GM21367 (cell line): ENCODE data around the gene FAM3A.
"Not testable (repeated sequence)": the region's sequence is repeated elsewhere in the genome, so short reads cannot be mapped to it uniquely, and the experiment has no call there.

Source experiments
- ATAC-seq: cut with Tn5 transposase; IDR thresholded peaks from one replicate; pipeline ENCODE4 v1.9.1; 2021; ENCODE audit not compliant: unreplicated experiment

Gene FAM3A

DNA sequence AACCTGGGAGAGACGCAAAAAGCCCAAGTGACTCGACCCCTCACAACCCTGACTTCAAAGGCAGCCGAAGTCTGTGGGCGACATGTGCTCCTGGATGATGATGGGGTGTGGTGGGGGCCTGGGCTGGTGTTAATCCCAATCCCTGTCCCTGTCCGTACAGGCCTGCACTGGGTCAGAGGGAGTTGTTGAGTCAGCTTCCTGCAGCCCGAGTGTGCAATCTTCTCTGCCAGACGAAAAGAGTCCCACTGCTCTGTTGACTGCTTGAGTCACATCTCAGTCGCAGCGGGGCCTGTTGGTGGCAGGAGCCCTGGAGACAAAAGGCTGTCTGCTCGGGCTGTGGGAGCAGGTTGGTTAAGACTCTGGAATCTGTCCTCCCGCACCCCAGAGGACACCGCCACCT, 10.3 kb downstream of the FAM3A start:
- no peak for ATAC-seq

- ATAC-seq, result no peak
Observed at GRCh38 chrX:154502989-154503388, 13.0 kb downstream of the FAM3A start.

- no peak for ATAC-seq
Observed at GRCh38 chrX:154502098-154502497, 13.9 kb downstream of the FAM3A start.

DNA sequence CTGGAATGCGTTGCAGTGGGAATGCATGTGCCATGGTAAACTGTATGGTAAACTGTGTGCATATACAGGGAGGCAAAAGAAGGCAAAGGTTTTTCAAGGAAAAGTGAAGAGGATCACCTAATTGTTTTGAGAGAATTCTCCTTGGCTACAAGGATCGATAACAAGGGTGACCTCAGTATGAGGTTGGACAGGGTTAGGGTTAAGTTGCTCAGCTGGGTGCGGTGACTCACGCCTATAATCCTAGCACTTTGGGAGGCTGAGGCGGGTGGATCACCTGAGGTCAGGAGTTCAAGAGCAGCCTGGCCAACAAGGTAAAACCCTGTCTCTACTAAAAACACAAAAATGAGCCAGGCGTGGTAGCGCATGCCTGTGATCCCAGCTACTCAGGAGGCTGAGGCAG, 14.6 kb downstream of the FAM3A start:
- not testable (repeated sequence) for ATAC-seq

DNA sequence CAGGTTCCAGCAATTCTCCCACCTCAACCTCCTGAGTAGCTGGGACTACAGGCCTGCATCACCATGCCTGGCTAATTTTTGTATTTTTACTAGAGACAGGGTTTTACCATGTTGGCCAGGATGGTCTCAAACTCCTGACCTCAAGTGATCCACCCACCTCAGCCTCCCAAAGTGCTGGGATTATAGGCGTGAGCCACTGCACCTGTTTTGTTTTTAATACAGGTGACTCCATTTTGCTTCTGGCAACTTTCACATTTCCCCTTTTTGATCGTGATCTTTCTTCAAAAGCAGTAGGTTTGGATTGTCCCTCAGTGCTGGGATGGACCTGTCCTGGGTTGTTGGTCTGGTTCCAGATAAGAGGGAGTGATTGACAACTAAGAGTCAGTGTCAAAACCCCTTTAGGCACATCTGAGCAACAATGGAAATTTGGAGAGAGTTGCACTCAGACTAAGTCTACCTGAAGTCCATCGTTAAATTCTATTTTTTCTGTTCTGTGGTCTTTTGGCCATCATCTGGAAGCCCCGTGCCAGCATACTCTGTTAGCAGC, 19.4 kb downstream of the FAM3A start:
- not testable (repeated sequence) for ATAC-seq

- ATAC-seq, result no peak
Observed at GRCh38 chrX:154495472-154495922, 20.5 kb downstream of the FAM3A start.

DNA sequence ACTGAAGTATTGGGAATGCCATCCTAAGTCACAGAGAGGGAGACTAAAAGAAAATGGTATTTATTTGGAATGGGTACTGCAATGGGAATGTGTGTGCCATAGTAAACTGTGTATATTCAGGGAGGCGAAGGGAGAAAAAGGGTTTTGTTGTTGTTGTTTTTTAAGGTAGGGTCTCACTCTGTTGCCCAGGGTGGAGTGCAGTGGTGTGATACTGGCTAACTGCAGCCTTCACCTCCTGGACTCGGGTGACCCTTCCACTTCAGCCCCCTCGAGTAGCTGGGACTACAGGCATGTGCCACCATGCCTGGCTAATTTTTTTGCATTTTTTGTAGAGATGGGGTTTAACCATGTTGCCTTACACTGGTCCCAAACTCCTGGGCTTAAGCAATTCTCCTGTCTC, 21.3 kb downstream of the FAM3A start:
- ATAC-seq, result no peak

DNA sequence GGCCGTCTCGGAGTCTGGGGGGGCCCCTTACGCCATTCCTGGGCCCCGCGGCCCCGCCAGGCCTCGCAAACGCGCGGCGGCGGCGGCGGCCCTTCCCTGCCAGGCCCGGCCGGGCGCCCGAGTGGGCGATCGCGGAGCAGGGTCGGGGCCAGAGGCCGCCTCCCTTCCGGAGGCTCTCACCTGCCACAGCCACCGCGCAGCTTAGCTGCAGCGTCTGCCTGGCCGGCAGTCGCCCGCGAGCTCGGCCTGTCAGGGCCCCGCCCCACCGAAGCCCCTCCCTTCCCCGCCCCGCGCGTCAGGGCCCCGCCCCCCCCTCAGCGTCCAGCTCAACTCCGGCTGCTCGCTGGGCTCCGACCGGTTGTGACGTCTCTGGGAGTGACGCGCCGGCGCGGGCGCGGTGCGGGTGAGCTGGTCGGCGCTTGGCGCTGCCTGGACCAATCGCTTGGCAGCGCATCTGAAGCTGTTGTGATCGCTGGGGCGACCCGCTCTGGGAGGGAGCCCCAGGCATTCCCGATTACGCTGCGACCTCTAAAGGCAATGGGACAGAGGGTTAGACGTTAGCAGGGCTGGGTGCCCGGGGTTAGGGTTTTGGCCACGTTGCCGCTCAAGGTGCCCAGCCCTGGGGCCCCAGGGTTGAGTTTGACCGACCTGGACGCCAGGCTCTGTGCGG, 25.5 kb downstream of the FAM3A start, which contains the start of gene SLC10A3:
SLC10A3 (minus strand) TSS at position 216 of the 670 bp plus-strand sequence. CDS start 1,689 bp downstream, outside the sequence.
- peak; percentile 69 for ATAC-seq

GRCh38 chrX:154490021-154490413, 26.0 kb downstream of the FAM3A start:
- ATAC-seq, result peak; percentile 21

DNA sequence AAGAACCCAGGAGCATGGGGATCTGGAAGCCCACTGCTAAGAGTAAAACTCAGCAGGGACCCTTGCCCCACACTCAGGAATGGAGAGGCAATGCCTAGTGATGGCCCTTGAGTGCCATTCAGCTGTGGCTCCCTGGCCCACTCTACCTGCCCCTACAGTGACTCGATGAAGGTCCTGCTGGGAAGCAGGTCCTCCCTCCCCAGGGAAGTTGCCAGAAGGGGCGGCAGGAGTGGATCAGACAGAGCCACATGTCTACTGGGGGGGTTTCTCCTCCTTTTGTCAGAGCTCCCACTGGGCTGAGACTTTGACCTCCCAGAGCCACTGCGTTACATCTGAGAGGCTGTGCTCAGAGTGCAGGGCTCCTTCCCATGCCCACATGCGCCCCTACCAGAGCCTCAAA, 26.9 kb downstream of the FAM3A start:
- no peak for ATAC-seq

DNA sequence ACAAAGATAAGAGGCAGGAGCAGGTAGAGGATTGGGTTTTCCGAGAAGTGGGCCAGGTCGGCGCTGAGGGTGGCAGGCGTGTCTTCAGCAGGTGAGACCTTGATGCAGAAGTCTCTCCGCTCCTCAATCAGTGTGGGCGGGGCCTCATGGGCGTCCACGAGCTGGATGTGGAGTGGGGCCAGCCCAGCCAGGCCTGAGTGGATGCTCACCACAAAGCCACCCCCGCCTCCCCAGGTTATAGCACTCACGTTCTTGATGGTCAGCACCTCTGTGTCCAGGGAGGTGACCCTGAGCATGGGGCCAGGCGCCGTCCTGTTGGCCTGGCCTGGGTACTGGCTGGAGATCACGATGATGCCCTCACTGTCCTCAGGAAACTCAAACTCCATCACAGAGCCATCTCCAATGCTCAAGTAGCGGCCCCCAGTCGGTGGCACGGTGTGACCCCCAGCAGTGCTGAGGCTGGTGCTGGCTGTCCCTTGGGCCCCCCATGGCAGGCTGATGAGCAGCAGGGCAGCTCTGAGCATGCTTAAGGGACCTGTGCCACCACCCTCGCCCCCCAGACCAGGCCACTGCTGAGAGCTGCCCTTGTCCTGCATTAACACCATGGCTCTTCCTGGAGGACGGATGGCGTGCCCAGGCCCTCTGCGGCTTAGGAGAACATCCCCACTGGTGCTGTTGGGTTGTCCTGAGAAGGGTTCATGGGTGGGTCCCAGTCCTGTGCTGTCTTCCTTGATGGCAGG, 27.5 kb downstream of the FAM3A start:
- ATAC-seq, result no peak

- ATAC-seq, result no peak
Observed at GRCh38 chrX:154487518-154488290, 28.3 kb downstream of the FAM3A start.

- no peak for ATAC-seq
Observed at GRCh38 chrX:154486396-154487207, 29.4 kb downstream of the FAM3A start, which contains the start of gene UBL4A. TSS of gene UBL4A (minus strand) at chrX:154486615. CDS start at chrX:154486584, 31 bp downstream.

DNA sequence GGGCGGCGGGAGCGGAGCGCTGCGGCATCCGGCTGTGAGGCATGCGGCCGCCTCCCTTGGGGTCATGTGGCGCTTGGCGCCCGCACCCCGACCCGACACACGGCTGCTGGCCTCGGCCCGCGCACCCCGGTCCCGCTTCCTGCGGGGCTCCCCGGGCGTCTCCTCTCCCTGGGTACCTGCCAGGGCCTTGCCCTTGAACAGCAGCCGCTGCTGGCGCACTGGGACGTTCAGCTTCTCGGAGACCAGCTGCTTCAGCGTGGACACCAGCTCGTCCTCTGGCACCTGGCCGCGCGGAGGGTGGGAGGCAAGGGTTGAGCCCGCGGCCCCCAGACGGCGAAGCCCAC, 30.0 kb downstream of the FAM3A start:
- no peak for ATAC-seq

GRCh38 chrX:154485150-154486051, 30.6 kb downstream of the FAM3A start:
- ATAC-seq, result no peak

GRCh38 chrX:154484255-154485149, 31.5 kb downstream of the FAM3A start:
- no peak for ATAC-seq

GRCh38 chrX:154483325-154483724, 32.7 kb downstream of the FAM3A start:
- ATAC-seq, result no peak

DNA sequence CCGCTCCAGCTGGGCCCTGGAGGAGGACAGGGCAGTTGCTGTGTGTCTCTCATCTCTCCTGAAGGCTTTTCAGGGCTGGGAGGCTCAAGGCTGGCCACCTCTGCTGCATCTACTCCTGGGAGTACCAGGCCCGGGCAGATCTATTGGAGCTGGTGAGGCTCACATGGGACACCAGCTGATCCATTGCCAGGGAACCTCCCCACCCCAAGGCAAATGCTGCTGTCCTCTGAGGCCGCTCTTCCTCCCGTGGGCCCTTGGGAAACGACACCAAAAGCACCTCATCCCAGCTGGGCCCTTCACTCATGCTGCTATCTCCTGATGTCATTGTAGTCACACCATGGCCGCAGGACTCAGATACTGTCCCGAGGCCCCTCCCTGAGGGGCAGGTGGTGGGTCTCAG, 33.2 kb downstream of the FAM3A start:
- ATAC-seq, result no peak
